HCT116 (cell line): ENCODE measurements around the gene RAB19. TPM values are rescaled to one million over a fixed set of nuclear protein-coding genes. Genes with fewer than 3 reads are reported as not detected.

Experiments
- ATAC-seq: fragments of 200-7000 bp; cut with Tn5 transposase; 2 replicates; pipeline ENCODE4 v1.9.1; 2020; ENCODE audit warnings: mild to moderate bottlenecking, moderate library complexity
- BruUV-seq: library from RNA; stranded (reverse); fragments of 400-500 nt; replicated peaks from 2 replicates; lab custom pipeline; 2021; lab: Mats Ljungman, UMichigan
- CTCF ChIA-PET: fragments of 300-600 bp; sonication (Branson Sonifier 250); formaldehyde crosslinking; loops from one replicate; lab custom pipeline; 2021; ENCODE audit warnings: antibody characterized with exemption; lab: Charles Lee
- POLR2A ChIA-PET: fragments of 300-600, 350-600 bp; sonication (Branson Sonifier 250); formaldehyde crosslinking; loops from one replicate; lab custom pipeline; 2021; ENCODE audit warnings: antibody characterized with exemption; lab: Charles Lee
- RAD21 ChIA-PET, 2 experiments: fragments of 300-600 bp; sonication (Branson Sonifier 250); formaldehyde crosslinking; loops; one replicate each; lab custom pipeline; 2023; ENCODE audit warnings: low total read pairs in 2 of 2; ENCODE audit not compliant: uncharacterized antibody in 2 of 2, unreplicated experiment in 2 of 2, low non-redundant PET in 1 of 2; lab: Charles Lee
- DNase-seq: peaks from one replicate; pipeline ENCODE4 v3.0.0-alpha.2; 2010; ENCODE audit warnings: low read depth, low spot score
- H2AFZ ChIP-seq: fragments of 200-600 bp; shearing (Covaris generic), sonication (generic); 2 replicates; pipeline ENCODE4 v1.6.1; 2017; ENCODE audit warnings: low read depth, mixed run types, mixed read lengths, antibody characterized with exemption, low read length; ENCODE audit not compliant: poor library complexity, severe bottlenecking
- H3K27ac ChIP-seq: 2 replicates; pipeline ENCODE4 v1.5.1; 2012; ENCODE audit warnings: low read depth, low read length
- H3K27me3 ChIP-seq: fragments of 200-600 bp; sonication (generic); 2 replicates; pipeline ENCODE4 v1.6.1; 2016; ENCODE audit warnings: mixed run types, low read length, mixed read lengths; ENCODE audit not compliant: insufficient read depth
- H3K36me3 ChIP-seq, 2 experiments: fragments of 200-500 bp in 1 of 2; fragments of 200-600 bp in 1 of 2; sonication (Bioruptor generic) in 1 of 2; sonication (generic) in 1 of 2; 2 replicates each; pipeline versions ENCODE4 v1.5.1 to v1.6.1; 2014 to 2016; ENCODE audit warnings: low read length in 2 of 2, inconsistent platforms in 1 of 2, mixed read lengths in 1 of 2, mixed run types in 1 of 2; ENCODE audit not compliant: insufficient read depth in 2 of 2, control insufficient read depth in 1 of 2
- H3K4me1 ChIP-seq, 2 experiments: fragments of 200-600 bp in 1 of 2; sonication (generic) in 1 of 2; 2 replicates each; pipeline versions ENCODE4 v1.5.1 to v1.6.1; 2012 to 2017; ENCODE audit warnings: low read length in 2 of 2, inconsistent platforms in 1 of 2, mild to moderate bottlenecking in 1 of 2, mixed read lengths in 1 of 2, mixed run types in 1 of 2, moderate library complexity in 1 of 2; ENCODE audit not compliant: insufficient read depth in 2 of 2, control insufficient read depth in 1 of 2
- H3K4me2 ChIP-seq: fragments of 200-600 bp; sonication (generic); 2 replicates; pipeline ENCODE4 v1.6.1; 2017; ENCODE audit warnings: mixed run types, low read length, mixed read lengths
- H3K4me3 ChIP-seq, 2 experiments: fragments of 200-600 bp in 1 of 2; sonication (generic) in 1 of 2; replicated peaks in 1 of 2; 2 replicates each; pipeline ENCODE4 v1.5.1; 2011 to 2016; ENCODE audit warnings: low read length in 2 of 2, control low read depth in 1 of 2, low read depth in 1 of 2, mild to moderate bottlenecking in 1 of 2, mixed read lengths in 1 of 2, mixed run types in 1 of 2
- H3K79me2 ChIP-seq: fragments of 200-600 bp; sonication (generic); 2 replicates; pipeline ENCODE4 v1.6.1; 2017; ENCODE audit warnings: mild to moderate bottlenecking, mixed run types, low read length, moderate library complexity, mixed read lengths; ENCODE audit not compliant: insufficient read depth
- H3K9ac ChIP-seq: fragments of 200-600 bp; sonication (generic); 2 replicates; pipeline ENCODE4 v1.6.1; 2016; ENCODE audit warnings: low read length, mixed read lengths
- H3K9me2 ChIP-seq: fragments of 200-600 bp; sonication (generic), shearing (Covaris generic); 2 replicates; pipeline ENCODE4 v1.6.1; 2017; ENCODE audit warnings: mixed run types, mild to moderate bottlenecking, moderate library complexity; ENCODE audit not compliant: insufficient read depth
- H3K9me3 ChIP-seq, 2 experiments: fragments of 200-500 bp in 1 of 2; fragments of 200-600 bp in 1 of 2; sonication (Bioruptor generic) in 1 of 2; sonication (generic) in 1 of 2; 2 replicates each; pipeline ENCODE4 v1.6.1; 2014 to 2017; ENCODE audit warnings: low read length in 2 of 2, mixed read lengths in 2 of 2, inconsistent platforms in 1 of 2, low read depth in 1 of 2, mild to moderate bottlenecking in 1 of 2, mixed run types in 1 of 2, moderate library complexity in 1 of 2; ENCODE audit not compliant: control insufficient read depth in 1 of 2, insufficient read depth in 1 of 2
- H4K20me1 ChIP-seq: fragments of 200-600 bp; sonication (generic), shearing (Covaris generic); 2 replicates; pipeline ENCODE4 v1.6.1; 2017; ENCODE audit warnings: mixed run types, mild to moderate bottlenecking, moderate library complexity; ENCODE audit not compliant: insufficient read depth
- ATF3 ChIP-seq: IDR thresholded peaks from 2 replicates; pipeline ENCODE4 v1.6.1; 2012
- CBX3 ChIP-seq: IDR thresholded peaks from 2 replicates; pipeline ENCODE4 v1.6.1; 2012; ENCODE audit warnings: low read depth
- EGR1 ChIP-seq: IDR thresholded peaks from 2 replicates; pipeline ENCODE4 v1.6.1; 2012; ENCODE audit warnings: low read depth
- ELF1 ChIP-seq: IDR thresholded peaks from 2 replicates; pipeline ENCODE4 v1.6.1; 2012; ENCODE audit warnings: low read depth, borderline replicate concordance
- EZH2 ChIP-seq: fragments of 200-600 bp; sonication (generic); IDR thresholded peaks from 2 replicates; pipeline ENCODE4 v1.6.1; 2017; ENCODE audit warnings: antibody characterized with exemption, mixed run types
- EZH2phosphoT487 ChIP-seq: fragments of 200-600 bp; IDR thresholded peaks from 2 replicates; pipeline ENCODE4 v1.6.1; 2018; ENCODE audit warnings: antibody characterized with exemption, borderline replicate concordance
- MAX ChIP-seq: IDR thresholded peaks from 2 replicates; pipeline ENCODE4 v1.6.1; 2012
- POLR2A ChIP-seq: IDR thresholded peaks from 2 replicates; pipeline ENCODE4 v1.7.0; 2011; ENCODE audit warnings: borderline replicate concordance; ENCODE audit not compliant: insufficient read depth, insufficient read length; ENCODE audit errors: extremely low read depth
- SIN3A ChIP-seq: IDR thresholded peaks from 2 replicates; pipeline ENCODE4 v1.6.1; 2012; ENCODE audit warnings: low read depth
- SP1 ChIP-seq: IDR thresholded peaks from 2 replicates; pipeline ENCODE4 v1.6.1; 2012; ENCODE audit warnings: low read depth
- SRF ChIP-seq: IDR thresholded peaks from 2 replicates; pipeline ENCODE4 v1.6.1; 2012; ENCODE audit warnings: low read depth
- TCF7L2 ChIP-seq: IDR thresholded peaks from 2 replicates; pipeline ENCODE4 v1.7.0; 2011; ENCODE audit warnings: borderline replicate concordance, inconsistent platforms; ENCODE audit not compliant: insufficient read depth, insufficient read length; ENCODE audit errors: extremely low read depth
- YY1 ChIP-seq: IDR thresholded peaks from 2 replicates; pipeline ENCODE4 v1.6.1; 2011; ENCODE audit warnings: low read length, low read depth, moderate library complexity, mild to moderate bottlenecking; ENCODE audit not compliant: insufficient replicate concordance; ENCODE audit errors: extremely low read depth
- ZBTB33 ChIP-seq: IDR thresholded peaks from 2 replicates; pipeline ENCODE4 v1.6.1; 2011; ENCODE audit warnings: mild to moderate bottlenecking, low read length, moderate library complexity; ENCODE audit not compliant: insufficient replicate concordance; ENCODE audit errors: extremely low read depth
- ZNF274 ChIP-seq: fragments of 200-500 bp; sonication (Bioruptor generic); IDR thresholded peaks from 2 replicates; pipeline ENCODE4 v1.6.1; 2014; ENCODE audit warnings: mild to moderate bottlenecking, low read depth, low read length, inconsistent platforms
- intact Hi-C: fragments of 100-400 bp; cut with micrococcal nuclease; formaldehyde crosslinking; loops from 2 replicates; pipeline ENCODE4 v1.10.0; 2022
- total RNA-seq: library from RNA; stranded (reverse); gene quantifications from one replicate; pipeline ENCODE4 v1.2.1, GENCODE V29; 2021; ENCODE audit not compliant: unreplicated experiment

The RAB19 gene
- total RNA-seq, 1 experiment from 2014 or later, result 2.6 TPM

- no peaks in the 10 kb centered on the region for H3K27me3 ChIP-seq
- intact Hi-C loops, result no loop called here
- no peak for ATAC-seq
Observed at GRCh38 chr7:140451716-140452115, 47.9 kb downstream of the RAB19 start.

GRCh38 chr7:140453273-140453672 lies 49.4 kb downstream of the RAB19 start:
- no peak for ATAC-seq
- Histone ChIP-seq H4K20me1 (no peaks in the 10 kb centered on the region), H3K36me3 (peaks cover 7 to 10% of the 10 kb centered on the region in 2 experiments; a peak in 2 of 4 replicates), H2AFZ (no peak overlapping the region), H3K9ac (no peak overlapping the region), H3K27me3 (no peaks in the 10 kb centered on the region), H3K79me2 (no peaks in the 10 kb centered on the region), H3K4me2 (no peak overlapping the region), H3K4me1 (no peaks in the 10 kb centered on the region), H3K4me3 (no peak overlapping the region), H3K9me3 (no peaks in the 10 kb centered on the region), H3K27ac (no peak overlapping the region), H3K9me2 (no peaks in the 10 kb centered on the region)
- CTCF ChIA-PET, result no interaction called here
- RAD21 ChIA-PET, result no interaction called here
- intact Hi-C loops, result no loop called here
- BruUV-seq, result TSS peak; percentile 51
- POLR2A ChIA-PET, result no interaction called here
- DNase-seq, result no peak
- no peak for TF ChIP-seq ZBTB33
- TF ChIP-seq CBX3, result no peak
- TF ChIP-seq EGR1, result no peak
- TF ChIP-seq POLR2A, result no peak
- TF ChIP-seq YY1, result no peak
- TF ChIP-seq SP1, result no peak
- TF ChIP-seq ATF3, result no peak
- no peak for TF ChIP-seq EZH2
- no peak for TF ChIP-seq SIN3A
- no peak for TF ChIP-seq ELF1
- no peak for TF ChIP-seq SRF
- no peak for TF ChIP-seq MAX

More at GRCh38 chr7:140451716-140452115, 47.9 kb downstream of the RAB19 start:
- CTCF ChIA-PET, result no interaction called here
- BruUV-seq, result no TSS peak
- no peak overlapping the region for H3K4me3 ChIP-seq
- POLR2A ChIA-PET, result no interaction called here
- H2AFZ ChIP-seq, result no peak overlapping the region
- H3K9me2 ChIP-seq, result no peaks in the 10 kb centered on the region
- no peak overlapping the region for H3K27ac ChIP-seq
- no peak overlapping the region for H3K4me2 ChIP-seq
- DNase-seq, result no peak
- no peaks in the 10 kb centered on the region for H4K20me1 ChIP-seq
- RAD21 ChIA-PET, result no interaction called here
- no peaks in the 10 kb centered on the region for H3K79me2 ChIP-seq
- TF ChIP-seq EZH2phosphoT487 (no peak), TCF7L2 (no peak), ZNF274 (no peak)
- peaks cover 7% of the 10 kb centered on the region in 2 experiments; a peak in 2 of 4 replicates for H3K36me3 ChIP-seq
- H3K9me3 ChIP-seq, result no peaks in the 10 kb centered on the region
- no peak overlapping the region for H3K9ac ChIP-seq
- H3K4me1 ChIP-seq, result no peaks in the 10 kb centered on the region
